Measurements from ENCODE around the gene ATXN1. TPM values are rescaled to one million over a fixed set of nuclear protein-coding genes. Genes with fewer than 3 reads are reported as not detected.

The ATXN1 gene
- total RNA-seq, 4 donors from 2014 or later = 16.3 to 52.2 (median 25.7) TPM

GRCh38 chr6:16318953-16319720 is 442.1 kb downstream of the ATXN1 start:
- intact Hi-C loops (cut with DNase I; ENCODE audit: low total_unique reads) = no loop called here
- H3K4me3 ChIP-seq (ENCODE audit: low read depth, poor library complexity, severe bottlenecking) = no peak overlapping the region
- TF ChIP-seq CTCF (IDR thresholded peaks at IDR 0.05) (no peak), POLR2A (IDR thresholded peaks at IDR 0.05) (no peak)
- 91% methylated on average over 8 of the region's 8 CpGs for WGBS, 2 donors
- DNase-seq (ENCODE audit: low spot score in 2 of 2) = no peak

- whole genome bisulfite sequencing, 2 donors = 22 to 27% methylated on average over 6 of the region's 6 CpGs
- H3K4me3 ChIP-seq (ENCODE audit: low read depth, poor library complexity, severe bottlenecking) = no peak overlapping the region
- TF ChIP-seq CTCF (IDR thresholded peaks at IDR 0.05) = no peak
- TF ChIP-seq POLR2A (IDR thresholded peaks at IDR 0.05) = no peak
- intact Hi-C loops (cut with DNase I; ENCODE audit: low total_unique reads) = no loop called here
- DNase-seq (ENCODE audit: low spot score in 2 of 2) = peak in 1 of 2 donors; percentile 47
These were observed 442.7 kb downstream of the ATXN1 start for GRCh38 chr6:16318538-16318937.

- intact Hi-C loops (cut with DNase I; ENCODE audit: low total_unique reads) = no loop called here
- no peak for DNase-seq (ENCODE audit: low spot score in 2 of 2)
- no peak overlapping the region for H3K4me3 ChIP-seq (ENCODE audit: low read depth, poor library complexity, severe bottlenecking)
- TF ChIP-seq CTCF (IDR thresholded peaks at IDR 0.05) (no peak), POLR2A (IDR thresholded peaks at IDR 0.05) (no peak)
- 51 to 60% methylated on average over 7 of the region's 7 CpGs for WGBS, 2 donors
These were observed 444.5 kb downstream of the ATXN1 start for GRCh38 chr6:16316741-16317251.

- WGBS, 2 donors = 81 to 89% methylated on average over 4 of the region's 4 CpGs
- DNase-seq (ENCODE audit: low spot score in 2 of 2) = no peak
These were observed 447.0 kb downstream of the ATXN1 start for GRCh38 chr6:16314296-16314695.

GRCh38 chr6:16313732-16314131 is 447.5 kb downstream of the ATXN1 start:
- DNase-seq (ENCODE audit: low spot score in 2 of 2) = peak in 1 of 2 donors; percentile 46
- intact Hi-C loops (cut with DNase I; ENCODE audit: low total_unique reads) = no loop called here
- 96 to 97% methylated on average over 9 of the region's 9 CpGs for WGBS, 2 donors
- no peak overlapping the region for H3K4me3 ChIP-seq (ENCODE audit: low read depth, poor library complexity, severe bottlenecking)
- TF ChIP-seq CTCF (IDR thresholded peaks at IDR 0.05) (no peak), POLR2A (IDR thresholded peaks at IDR 0.05) (no peak)

More at GRCh38 chr6:16314296-16314695, 447.0 kb downstream of the ATXN1 start:
- no peak for TF ChIP-seq CTCF (IDR thresholded peaks at IDR 0.05)
- TF ChIP-seq POLR2A (IDR thresholded peaks at IDR 0.05) = no peak
- intact Hi-C loops (cut with DNase I; ENCODE audit: low total_unique reads) = no loop called here
- H3K4me3 ChIP-seq (ENCODE audit: low read depth, poor library complexity, severe bottlenecking) = no peak overlapping the region

Data from lower leg skin (tissue), 4 donors.